Bronchial smooth muscle cell (primary cell): Measurements from ENCODE around the gene PDCL2. TPM values are rescaled to one million over a fixed set of nuclear protein-coding genes. Genes with fewer than 3 reads are reported as not detected.

Experiments used
- total RNA-seq: library from RNA; depleted of rRNA; stranded (reverse); fragments of >200 nt; gene quantifications from 2 replicates; pipeline ENCODE4 v1.2.1, GENCODE V29; 2014

PDCL2 gene
- total RNA-seq: not detected in 2 replicates

GRCh38 chr4:55592014-55592413 lies at the start of gene PDCL2:
TSS of gene PDCL2 (minus strand) at chr4:55592245. CDS start at chr4:55592109, 136 bp downstream.

GRCh38 chr4:55635741-55636655 lies 44.0 kb upstream of the PDCL2 start, which contains the start of gene NMU:
TSS of gene NMU (minus strand) at chr4:55636298. CDS start at chr4:55636192, 106 bp downstream.

GRCh38 chr4:55546756-55547465 lies 45.1 kb downstream of the PDCL2 start, which contains the start of gene CLOCK:
TSS of gene CLOCK (minus strand) at chr4:55546909. CDS start at chr4:55482785, 64,124 bp downstream.

Other genes starting within 250 kb of the PDCL2 start
- gene SRD5A3, start 246.0 kb downstream of the PDCL2 start, total RNA-seq: 5.7 and 5.8 TPM in 2 replicates
- gene TMEM165, start 196.3 kb downstream of the PDCL2 start, total RNA-seq: 40.4 and 69.7 TPM in 2 replicates
- 10.7 and 13.1 TPM in 2 replicates for gene CLOCK, start 45.3 kb downstream of the PDCL2 start, total RNA-seq
- gene NMU, start 44.1 kb upstream of the PDCL2 start, total RNA-seq: not detected in 2 replicates
- 0.09 TPM in 1 of 2 replicates, not detected in the other for gene EXOC1L, start 227.5 kb upstream of the PDCL2 start, total RNA-seq